ENCODE results near the gene LIX1L.

The LIX1L gene

DNA sequence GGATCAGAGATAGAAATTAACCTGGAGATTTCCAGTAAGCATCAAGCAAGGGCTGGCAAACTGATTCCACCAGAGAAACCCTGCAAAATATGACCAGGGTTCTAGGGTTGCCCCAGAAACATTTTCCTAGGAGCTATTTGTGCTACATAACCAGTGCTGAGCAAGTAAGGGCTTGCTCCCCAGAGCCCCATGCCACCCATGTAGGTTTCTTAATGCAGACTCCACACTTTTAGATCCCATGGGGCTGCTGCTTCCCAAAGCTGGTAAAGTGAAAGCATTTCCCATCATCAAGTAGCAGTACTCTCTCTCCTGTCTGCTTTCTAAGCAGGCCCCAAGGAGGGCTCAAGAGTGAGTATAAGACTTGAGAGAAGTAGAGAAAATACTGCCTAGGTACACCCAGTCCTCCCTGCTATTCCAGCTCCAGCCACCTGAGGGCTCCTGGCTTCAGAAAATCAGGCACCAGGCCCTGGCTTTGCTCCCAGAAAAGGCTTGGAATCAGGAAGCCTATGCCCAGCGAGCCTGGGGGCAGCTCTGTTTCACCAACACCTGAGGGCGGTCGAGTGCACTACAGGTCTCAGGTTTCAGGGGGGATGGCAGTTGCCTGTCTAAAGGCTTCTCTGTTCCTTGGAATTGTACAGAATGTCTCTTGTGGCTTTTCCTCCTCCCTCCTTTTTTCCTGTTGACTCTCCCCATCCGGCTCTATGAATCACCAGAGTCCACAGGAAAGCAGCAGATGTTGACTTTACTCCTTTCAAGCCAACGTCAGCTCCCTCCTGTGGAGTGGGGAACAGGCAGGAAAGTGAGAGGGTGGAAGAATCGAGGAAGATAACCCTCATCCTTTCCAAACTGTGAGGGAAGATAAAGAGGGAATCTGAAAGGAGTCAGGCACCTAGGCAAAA lies 66.0 kb downstream of the LIX1L start:
- no peak for DNase-seq

DNA sequence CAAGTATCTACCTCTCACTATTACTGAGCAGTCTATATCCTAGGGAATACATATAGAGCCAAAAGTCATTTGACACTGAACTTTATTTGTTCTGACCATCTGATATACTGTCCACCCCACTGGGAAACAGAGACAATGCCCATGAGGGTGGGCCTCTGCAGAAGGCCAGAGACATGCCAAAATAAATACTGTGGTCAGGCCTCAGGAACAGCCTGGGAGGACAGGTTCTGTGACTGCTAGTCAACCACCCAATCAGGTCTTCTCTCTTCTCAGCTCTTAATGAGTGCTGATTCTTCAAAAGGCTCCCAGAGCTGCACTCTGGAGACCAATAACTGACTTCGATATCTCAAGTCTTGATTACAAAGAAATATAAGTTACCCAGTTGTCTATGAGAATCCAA lies 66.7 kb downstream of the LIX1L start:
- DNase-seq = no peak

DNA sequence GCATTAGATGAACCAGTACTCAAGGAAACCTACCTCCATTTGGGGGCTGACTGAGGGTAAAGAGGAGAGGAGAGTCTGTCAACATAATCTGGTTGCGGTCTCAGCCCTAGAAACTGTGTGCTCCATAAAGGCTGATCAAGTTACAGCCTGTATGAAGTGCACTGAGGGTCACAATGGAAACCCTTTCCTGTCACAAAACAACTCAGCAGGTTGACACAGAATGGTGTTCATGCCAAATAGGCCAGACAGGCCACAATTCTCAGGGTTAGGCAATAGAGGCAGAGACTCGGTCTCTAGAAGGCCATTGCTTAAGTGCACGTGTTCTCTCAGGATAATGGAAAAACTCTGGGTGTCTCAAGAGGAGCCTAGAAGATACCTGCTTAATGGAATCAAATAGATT lies 68.1 kb downstream of the LIX1L start:
- DNase-seq = no peak

DNA sequence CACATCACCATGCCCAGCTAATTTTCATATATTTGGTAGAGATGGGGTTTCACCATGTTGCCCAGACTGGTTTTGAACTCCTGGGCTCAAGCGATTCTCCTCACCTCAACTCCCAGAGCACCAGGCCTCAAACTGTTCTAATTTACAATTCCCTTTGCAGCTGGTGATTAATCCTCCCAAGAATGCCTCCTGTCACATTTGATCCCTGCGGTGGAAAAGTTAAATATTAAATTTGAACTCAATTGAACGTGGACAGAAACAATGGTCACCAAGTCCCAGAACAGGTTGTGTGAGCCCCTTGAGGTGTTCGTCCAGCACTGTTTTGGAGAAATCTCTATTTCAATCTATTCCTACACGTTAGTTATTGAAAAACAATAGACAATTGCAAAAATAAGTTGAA lies 70.2 kb downstream of the LIX1L start:
- DNase-seq = no peak

DNA sequence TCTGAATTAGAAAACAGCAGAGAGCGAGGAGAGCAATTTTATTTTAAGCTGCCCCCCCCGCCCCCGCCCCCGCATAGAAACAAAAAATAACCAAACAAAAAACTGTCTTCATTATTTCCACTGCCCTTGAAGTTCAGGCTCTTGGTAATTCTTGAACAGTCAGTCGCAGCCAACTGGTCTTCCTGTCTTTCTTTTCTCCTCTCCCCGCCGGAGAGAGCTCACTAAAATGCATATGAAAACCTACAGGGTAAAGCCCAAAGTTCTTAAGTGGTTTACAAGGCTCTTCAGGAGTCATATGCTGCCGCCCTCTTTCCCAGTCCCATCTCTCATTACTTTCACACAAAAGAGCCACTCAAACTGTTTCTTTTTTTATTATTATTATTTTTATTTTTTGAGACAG lies 71.0 kb downstream of the LIX1L start:
- DNase-seq = no peak

DNA sequence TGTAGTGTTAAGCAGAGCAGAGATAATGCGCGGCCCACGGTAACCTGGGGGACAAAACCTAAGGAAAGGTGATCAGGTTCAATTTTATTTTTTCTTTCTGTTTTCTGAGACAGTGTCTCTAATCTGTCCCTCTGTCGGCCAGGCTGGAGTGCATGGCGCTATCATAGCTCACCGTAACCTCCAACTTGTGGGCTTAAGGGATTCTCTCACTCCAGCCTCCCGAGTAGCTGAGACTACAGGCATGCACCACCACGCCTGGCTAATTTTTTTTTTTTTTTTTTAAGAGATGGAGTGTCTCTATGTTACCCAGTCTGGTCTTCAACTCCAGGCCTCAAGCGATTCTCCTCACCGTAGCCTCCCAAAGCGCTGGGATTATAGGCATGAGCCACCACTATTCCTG lies 71.4 kb downstream of the LIX1L start:
- no peak for DNase-seq

DNA sequence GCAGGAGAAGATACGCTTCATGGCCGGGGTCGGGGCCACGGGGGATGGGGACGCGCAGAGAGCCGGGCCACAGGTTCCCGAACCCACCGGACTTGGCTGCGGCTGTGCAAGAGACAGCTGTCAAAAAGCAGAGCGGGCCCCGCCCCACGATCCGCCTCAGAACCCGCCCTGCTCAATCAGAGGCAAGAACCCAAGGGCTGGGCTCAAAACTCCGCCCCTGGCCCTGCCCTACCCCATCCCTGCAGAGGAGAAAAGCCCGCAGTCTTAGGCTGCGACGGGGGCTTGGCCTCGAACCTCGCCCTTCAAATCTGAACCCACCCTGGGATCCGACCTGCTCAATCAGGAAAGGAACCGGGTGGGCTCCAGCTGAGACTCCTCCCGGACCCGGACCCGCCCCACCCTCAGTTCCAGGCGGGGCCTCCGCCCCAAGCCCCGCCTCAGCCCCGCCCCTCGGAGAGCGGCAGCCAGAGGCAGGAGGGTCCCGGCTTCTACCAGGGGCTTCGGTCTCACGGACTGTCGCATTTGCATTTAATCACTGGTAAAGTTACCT lies 72.0 kb downstream of the LIX1L start, which contains the start of gene ANKRD35:
Gene ANKRD35, minus strand, starts transcription at position 129 of the 550 bp plus-strand sequence. Its CDS starts 108 bp downstream, at position 21.
- no peak for DNase-seq

DNA sequence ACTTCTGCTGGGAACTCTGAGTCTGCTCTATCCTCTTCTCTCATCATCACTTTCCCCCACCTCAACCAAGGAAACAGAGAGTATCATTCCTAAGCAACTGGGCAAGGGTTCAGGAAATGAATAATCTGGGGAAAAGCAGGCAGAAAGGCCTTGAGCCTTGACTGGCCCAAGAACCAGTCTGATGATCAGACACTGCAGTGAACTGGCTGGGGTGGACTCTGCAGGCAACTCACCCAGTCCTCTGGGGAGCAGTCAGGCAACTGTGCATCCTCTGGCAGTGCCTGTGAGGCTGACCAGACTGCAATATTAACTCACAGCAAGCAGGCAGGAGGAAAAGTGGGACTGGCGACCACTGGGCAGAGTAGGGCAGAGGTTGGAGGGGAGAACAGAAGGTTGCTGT lies 73.1 kb downstream of the LIX1L start:
- no peak for DNase-seq

Data from SIG-M5 (cell line).